ENCODE data around the gene NPM3. TPM values are rescaled to one million over a fixed set of nuclear protein-coding genes. Genes with fewer than 3 reads are reported as not detected.

The NPM3 gene
- total RNA-seq, 1 donor from 2014 or later: 93.1 TPM

DNA sequence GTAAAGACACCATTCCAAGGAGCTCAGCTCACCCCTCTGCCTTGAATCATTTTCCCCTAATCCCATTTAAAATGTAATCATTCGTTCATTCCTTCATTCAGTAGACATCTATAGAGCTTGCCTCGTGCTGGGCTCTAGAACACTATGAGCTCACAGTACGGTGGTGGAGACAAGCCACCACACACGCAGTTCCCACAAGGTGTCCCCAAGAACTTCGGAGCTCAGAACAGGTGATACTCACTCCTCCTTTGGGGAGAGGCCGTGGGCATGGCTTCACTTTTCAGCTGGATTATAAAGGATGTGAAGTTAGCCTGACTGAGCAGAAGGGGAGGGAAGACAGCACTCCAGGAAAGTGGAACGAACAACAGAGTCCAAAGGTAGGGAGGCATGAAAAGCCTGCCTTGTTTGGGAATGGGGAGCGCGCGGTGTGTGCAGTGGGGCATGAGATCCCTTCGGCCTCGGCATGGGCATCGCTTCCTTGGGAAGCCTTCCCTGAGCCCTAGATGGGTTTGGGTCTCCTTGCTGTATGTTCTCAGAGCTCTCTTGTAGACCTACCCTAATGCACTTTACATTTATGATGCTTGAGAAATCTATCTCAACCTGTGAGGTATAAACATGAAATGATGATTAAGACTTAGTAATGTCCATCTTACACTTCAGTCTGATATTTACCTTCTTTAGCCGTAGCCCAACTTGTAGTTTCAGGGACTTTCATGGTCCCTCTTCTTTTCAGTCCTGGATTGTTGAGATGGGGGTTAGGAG is 35.8 kb upstream of the NPM3 start:
- no peaks in the 10 kb centered on the region for H3K9me3 ChIP-seq (ENCODE audit: low read depth)
- no peaks in the 10 kb centered on the region for H3K27me3 ChIP-seq
- DNase-seq (ENCODE audit: low spot score): peak; percentile 65
- H3K9ac ChIP-seq: no peak overlapping the region
- H3F3A ChIP-seq (ENCODE audit: low read depth): peaks cover 20% of the 10 kb centered on the region
- Mint-ChIP-seq H3K36me3 (peaks cover 2% of the 10 kb centered on the region), H3K4me3 (peak overlapping the region; percentile 90), H3K9me3 (no peaks in the 10 kb centered on the region), H3K27ac (peak overlapping the region; percentile 100), H3K27me3 (ENCODE audit: insufficient read depth, low read depth) (peaks cover 2% of the 10 kb centered on the region), H3K4me1 (peaks cover 25% of the 10 kb centered on the region)
- H3K4me1 ChIP-seq: peaks cover 14% of the 10 kb centered on the region
- TF ChIP-seq, protein P1, sequence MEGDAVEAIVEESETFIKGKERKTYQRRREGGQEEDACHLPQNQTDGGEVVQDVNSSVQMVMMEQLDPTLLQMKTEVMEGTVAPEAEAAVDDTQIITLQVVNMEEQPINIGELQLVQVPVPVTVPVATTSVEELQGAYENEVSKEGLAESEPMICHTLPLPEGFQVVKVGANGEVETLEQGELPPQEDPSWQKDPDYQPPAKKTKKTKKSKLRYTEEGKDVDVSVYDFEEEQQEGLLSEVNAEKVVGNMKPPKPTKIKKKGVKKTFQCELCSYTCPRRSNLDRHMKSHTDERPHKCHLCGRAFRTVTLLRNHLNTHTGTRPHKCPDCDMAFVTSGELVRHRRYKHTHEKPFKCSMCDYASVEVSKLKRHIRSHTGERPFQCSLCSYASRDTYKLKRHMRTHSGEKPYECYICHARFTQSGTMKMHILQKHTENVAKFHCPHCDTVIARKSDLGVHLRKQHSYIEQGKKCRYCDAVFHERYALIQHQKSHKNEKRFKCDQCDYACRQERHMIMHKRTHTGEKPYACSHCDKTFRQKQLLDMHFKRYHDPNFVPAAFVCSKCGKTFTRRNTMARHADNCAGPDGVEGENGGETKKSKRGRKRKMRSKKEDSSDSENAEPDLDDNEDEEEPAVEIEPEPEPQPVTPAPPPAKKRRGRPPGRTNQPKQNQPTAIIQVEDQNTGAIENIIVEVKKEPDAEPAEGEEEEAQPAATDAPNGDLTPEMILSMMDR (IDR thresholded peaks at IDR 0.05): no peak
- TF ChIP-seq EZH2phosphoT487 (IDR thresholded peaks at IDR 0.05) (no peak), EZH2 (IDR thresholded peaks at IDR 0.05) (no peak)
- peak overlapping the region; percentile 80 for H3K4me2 ChIP-seq
- H3K79me2 ChIP-seq (ENCODE audit: low read depth): peaks cover 60% of the 10 kb centered on the region
- peaks cover 39% of the 10 kb centered on the region for H4K20me1 ChIP-seq (ENCODE audit: low read depth)
- peak overlapping the region; percentile 94 for H3K4me3 ChIP-seq
- H3K36me3 ChIP-seq: no peaks in the 10 kb centered on the region
- H2AFZ ChIP-seq (replicated peaks): peak overlapping the region; percentile 81
- no peak overlapping the region for H3K27ac ChIP-seq

DNA sequence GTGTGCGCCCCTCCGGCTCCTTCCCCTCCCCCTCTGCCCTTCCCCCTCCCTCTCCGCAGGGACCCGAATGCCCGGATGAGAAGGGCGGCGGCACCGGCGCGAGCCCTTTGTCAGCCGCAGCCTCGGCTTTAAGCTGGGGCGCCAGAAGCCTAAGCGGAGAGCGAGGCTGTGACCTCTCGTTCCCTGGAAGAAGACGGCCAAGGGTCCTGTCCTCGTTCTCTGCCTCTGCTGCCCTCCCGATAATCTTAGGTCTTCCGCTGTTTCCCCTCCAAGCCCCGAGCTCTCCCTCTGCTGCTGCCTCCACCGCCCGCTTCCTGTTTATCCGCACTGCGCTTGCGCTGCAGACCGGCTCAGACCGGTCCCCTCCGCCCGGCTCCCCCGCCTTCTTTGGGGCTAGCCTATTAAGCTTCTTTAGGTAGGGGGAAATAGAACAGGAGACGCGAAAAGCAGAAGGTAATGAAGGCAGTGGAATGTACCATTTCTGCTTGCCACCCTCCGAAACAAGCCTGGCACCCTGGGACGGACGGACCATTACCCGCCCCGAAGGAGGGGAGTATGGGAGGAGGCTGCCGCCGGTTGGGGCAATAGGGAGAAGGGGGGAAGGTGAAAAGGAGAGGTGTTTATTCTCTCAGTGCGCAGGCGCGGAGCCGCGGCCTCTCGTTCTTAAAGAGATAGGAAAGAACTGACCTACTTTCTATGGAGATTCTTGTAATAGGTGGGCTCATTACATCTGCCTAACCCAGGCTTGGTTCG is 35.0 kb upstream of the NPM3 start, which contains the start of gene OGA:
OGA (minus strand) TSS at position 326 of the 753 bp plus-strand sequence. CDS start 422 bp downstream, outside the sequence.
- peaks cover 67% of the 10 kb centered on the region for H3K79me2 ChIP-seq (ENCODE audit: low read depth)
- peak; percentile 100 for DNase-seq (ENCODE audit: low spot score)
- Mint-ChIP-seq H3K4me1 (peaks cover 32% of the 10 kb centered on the region), H3K36me3 (peaks cover 4% of the 10 kb centered on the region), H3K4me3 (peak within 1 kb of the TSS; percentile 90), H3K27ac (peak within 1 kb of the TSS; percentile 100), H3K9me3 (no peaks in the 10 kb centered on the region), H3K27me3 (ENCODE audit: insufficient read depth, low read depth) (peaks cover 2% of the 10 kb centered on the region)
- peak within 1 kb of the TSS; percentile 91 for H3K4me2 ChIP-seq
- H3K27me3 ChIP-seq: no peaks in the 10 kb centered on the region
- H3K4me1 ChIP-seq: peaks cover 22% of the 10 kb centered on the region
- peaks cover 2% of the 10 kb centered on the region for H3K36me3 ChIP-seq
- H3K9ac ChIP-seq: peak within 1 kb of the TSS; percentile 99
- TF ChIP-seq EZH2phosphoT487 (IDR thresholded peaks at IDR 0.05): no peak
- TF ChIP-seq, protein P1 (IDR thresholded peaks at IDR 0.05): no peak
- TF ChIP-seq EZH2 (IDR thresholded peaks at IDR 0.05): no peak
- H3K4me3 ChIP-seq: peak within 1 kb of the TSS; percentile 94
- H3F3A ChIP-seq (ENCODE audit: low read depth): peaks cover 22% of the 10 kb centered on the region
- peak within 1 kb of the TSS; percentile 100 for H3K27ac ChIP-seq
- H4K20me1 ChIP-seq (ENCODE audit: low read depth): peaks cover 47% of the 10 kb centered on the region
- no peaks in the 10 kb centered on the region for H3K9me3 ChIP-seq (ENCODE audit: low read depth)
- H2AFZ ChIP-seq (replicated peaks): peak within 1 kb of the TSS; percentile 81

DNA sequence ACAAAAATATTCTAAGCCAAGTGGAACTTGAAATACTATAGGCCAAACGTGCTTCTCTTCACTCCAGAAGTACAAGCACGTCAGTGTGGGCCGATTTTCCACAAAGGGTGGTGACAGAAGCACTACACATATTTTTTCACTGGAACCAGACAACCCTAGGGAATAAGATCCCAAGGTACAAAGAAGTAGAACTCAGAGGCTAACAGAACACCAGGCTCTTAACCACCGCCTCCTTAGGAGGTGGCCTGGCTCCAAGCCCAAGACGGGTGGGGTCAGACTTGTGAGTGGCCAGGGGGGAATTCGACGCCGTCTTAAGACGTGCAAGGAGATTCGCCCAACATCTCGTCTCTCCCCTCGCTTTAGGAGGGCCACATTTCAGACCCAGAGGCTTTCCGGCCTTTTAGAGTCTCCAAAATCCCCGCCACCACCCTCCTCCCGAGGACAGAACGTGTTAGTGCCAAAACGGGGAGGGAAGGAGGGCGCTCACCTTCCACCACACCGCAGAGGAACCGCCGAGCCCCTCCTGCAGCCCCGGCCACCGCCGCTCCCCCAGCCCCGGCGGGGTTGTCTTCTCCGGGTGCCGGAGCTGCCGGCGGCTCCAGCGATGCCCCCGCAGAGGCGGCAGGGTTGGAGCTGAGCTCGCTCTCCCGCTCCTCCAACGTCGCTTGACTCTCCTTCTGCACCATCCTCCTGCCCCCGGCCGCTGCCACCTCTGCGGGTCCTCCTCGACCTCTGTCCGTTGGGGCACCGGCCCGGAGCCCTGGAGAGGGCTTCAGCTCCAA is 34.3 kb upstream of the NPM3 start:
- Mint-ChIP-seq H3K27ac (peak overlapping the region; percentile 100), H3K27me3 (ENCODE audit: insufficient read depth, low read depth) (no peaks in the 10 kb centered on the region), H3K36me3 (peaks cover 10% of the 10 kb centered on the region), H3K4me1 (peaks cover 33% of the 10 kb centered on the region), H3K4me3 (peak overlapping the region; percentile 90), H3K9me3 (no peaks in the 10 kb centered on the region)
- TF ChIP-seq, protein P1 (IDR thresholded peaks at IDR 0.05): no peak
- no peak for TF ChIP-seq EZH2phosphoT487 (IDR thresholded peaks at IDR 0.05)
- TF ChIP-seq EZH2 (IDR thresholded peaks at IDR 0.05): no peak
- no peak overlapping the region for H2AFZ ChIP-seq (replicated peaks)
- H3K36me3 ChIP-seq: peaks cover 9% of the 10 kb centered on the region
- H3K27me3 ChIP-seq: no peaks in the 10 kb centered on the region
- H3K4me2 ChIP-seq: peak overlapping the region; percentile 91
- peak overlapping the region; percentile 100 for H3K27ac ChIP-seq
- H3F3A ChIP-seq (ENCODE audit: low read depth): peaks cover 30% of the 10 kb centered on the region
- peaks cover 75% of the 10 kb centered on the region for H3K79me2 ChIP-seq (ENCODE audit: low read depth)
- H3K4me3 ChIP-seq: peak overlapping the region; percentile 94
- H4K20me1 ChIP-seq (ENCODE audit: low read depth): peaks cover 54% of the 10 kb centered on the region
- peak; percentile 74 for DNase-seq (ENCODE audit: low spot score)
- H3K4me1 ChIP-seq: peaks cover 26% of the 10 kb centered on the region
- H3K9me3 ChIP-seq (ENCODE audit: low read depth): no peaks in the 10 kb centered on the region
- peak overlapping the region; percentile 99 for H3K9ac ChIP-seq
